Measurements from ENCODE around the gene PCBD1.

- no peak for TF ChIP-seq CTCF (IDR thresholded peaks at IDR 0.05)
- no peak for TF ChIP-seq EZH2 (IDR thresholded peaks at IDR 0.05; ENCODE audit: borderline replicate concordance, insufficient read depth, low read depth, low read length, poor library complexity, severe bottlenecking)
Observed at GRCh38 chr10:70909326-70909935, 21.1 kb upstream of the PCBD1 start.
